BE2C (cell line): ENCODE results near the gene NAV2.
A peak's percentile ranks its signal among the peaks of the same experiment; 100 is the strongest.

Experiments
- DNase-seq: peaks from one replicate; pipeline ENCODE4 v3.0.0-alpha.2; 2020
- H3K27me3 ChIP-seq: fragments of 250-450 bp; sonication (Bioruptor Pico); 2 replicates; pipeline ENCODE4 v1.5.1; 2020; ENCODE audit warnings: mild to moderate bottlenecking
- H3K36me3 ChIP-seq: fragments of 250-450 bp; sonication (Bioruptor Pico); 2 replicates; pipeline ENCODE4 v1.5.1; 2020; ENCODE audit warnings: mild to moderate bottlenecking
- H3K4me1 ChIP-seq: fragments of 250-450 bp; sonication (Bioruptor Pico); 2 replicates; pipeline ENCODE4 v1.5.1; 2020
- H3K4me3 ChIP-seq: 2 replicates; pipeline ENCODE4 v1.5.1; 2011; ENCODE audit warnings: low read depth, low read length
- H3K9me3 ChIP-seq: fragments of 250-450 bp; sonication (Bioruptor Pico); 2 replicates; pipeline ENCODE4 v1.5.1; 2020
- TF ChIP-seq, protein P1 (sequence below): IDR thresholded peaks from 2 replicates; pipeline ENCODE4 v1.5.1; 2012; ENCODE audit warnings: mild to moderate bottlenecking, low read depth, low read length

NAV2 gene

DNA sequence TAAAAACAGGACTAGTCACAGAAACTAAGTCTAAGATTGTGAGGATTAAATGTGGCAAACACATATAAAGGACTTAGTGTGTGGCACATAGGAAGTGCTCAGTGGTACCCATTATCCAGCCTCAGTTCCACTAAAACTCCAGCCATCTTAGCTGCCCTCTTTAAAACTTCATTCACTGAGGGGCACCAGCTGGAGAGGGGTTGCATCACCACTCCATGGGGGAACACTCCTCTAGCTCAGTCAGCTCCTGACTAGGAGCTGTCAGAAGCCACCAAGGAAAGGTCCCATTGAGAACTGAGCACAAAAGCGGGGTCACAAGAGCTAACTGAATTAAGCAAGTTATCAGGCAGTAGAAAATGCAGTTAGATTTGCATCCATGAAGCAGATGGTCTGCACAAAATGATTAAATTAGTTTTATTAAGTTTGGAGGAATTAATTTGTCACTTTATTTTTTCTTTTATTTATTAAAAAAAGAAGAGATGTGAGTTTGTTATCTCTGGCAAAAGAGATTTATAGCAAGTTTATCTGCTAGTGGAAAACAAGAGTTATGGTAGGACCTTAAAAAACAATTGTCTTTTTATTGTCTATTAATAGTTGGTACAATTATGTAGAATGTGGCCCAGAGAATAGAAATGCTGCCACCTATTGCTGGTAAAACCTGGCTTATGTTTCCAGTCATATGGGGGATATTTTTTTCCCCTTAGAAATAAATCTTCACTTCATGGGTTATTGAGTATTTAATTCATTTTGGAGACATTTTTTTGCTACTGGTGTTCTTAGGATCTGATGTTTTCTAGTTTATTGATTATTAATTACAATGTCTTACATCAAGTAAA lies 95.7 kb downstream of the NAV2 start:
- Histone ChIP-seq H3K4me1 (peaks cover 5% of the 10 kb centered on the region; the same call in 1 of the 2 replicates), H3K9me3 (no peaks in the 10 kb centered on the region), H3K4me3 (no peak overlapping the region), H3K36me3 (no peaks in the 10 kb centered on the region), H3K27me3 (0 out of 2 replicates have a peak, but pooled peaks cover 2% of the 10 kb centered on the region)
- DNase-seq = peak; percentile 40
- TF ChIP-seq, protein P1, sequence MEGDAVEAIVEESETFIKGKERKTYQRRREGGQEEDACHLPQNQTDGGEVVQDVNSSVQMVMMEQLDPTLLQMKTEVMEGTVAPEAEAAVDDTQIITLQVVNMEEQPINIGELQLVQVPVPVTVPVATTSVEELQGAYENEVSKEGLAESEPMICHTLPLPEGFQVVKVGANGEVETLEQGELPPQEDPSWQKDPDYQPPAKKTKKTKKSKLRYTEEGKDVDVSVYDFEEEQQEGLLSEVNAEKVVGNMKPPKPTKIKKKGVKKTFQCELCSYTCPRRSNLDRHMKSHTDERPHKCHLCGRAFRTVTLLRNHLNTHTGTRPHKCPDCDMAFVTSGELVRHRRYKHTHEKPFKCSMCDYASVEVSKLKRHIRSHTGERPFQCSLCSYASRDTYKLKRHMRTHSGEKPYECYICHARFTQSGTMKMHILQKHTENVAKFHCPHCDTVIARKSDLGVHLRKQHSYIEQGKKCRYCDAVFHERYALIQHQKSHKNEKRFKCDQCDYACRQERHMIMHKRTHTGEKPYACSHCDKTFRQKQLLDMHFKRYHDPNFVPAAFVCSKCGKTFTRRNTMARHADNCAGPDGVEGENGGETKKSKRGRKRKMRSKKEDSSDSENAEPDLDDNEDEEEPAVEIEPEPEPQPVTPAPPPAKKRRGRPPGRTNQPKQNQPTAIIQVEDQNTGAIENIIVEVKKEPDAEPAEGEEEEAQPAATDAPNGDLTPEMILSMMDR = no peak

GRCh38 chr11:19810852-19811251 lies 98.2 kb downstream of the NAV2 start:
- TF ChIP-seq, protein P1 = no peak
- H3K4me1 ChIP-seq = peaks cover 5% of the 10 kb centered on the region; the same call in 1 of the 2 replicates
- no peaks in the 10 kb centered on the region for H3K27me3 ChIP-seq
- H3K36me3 ChIP-seq = no peaks in the 10 kb centered on the region
- DNase-seq = no peak
- H3K4me3 ChIP-seq = no peak overlapping the region
- H3K9me3 ChIP-seq = no peaks in the 10 kb centered on the region

DNA sequence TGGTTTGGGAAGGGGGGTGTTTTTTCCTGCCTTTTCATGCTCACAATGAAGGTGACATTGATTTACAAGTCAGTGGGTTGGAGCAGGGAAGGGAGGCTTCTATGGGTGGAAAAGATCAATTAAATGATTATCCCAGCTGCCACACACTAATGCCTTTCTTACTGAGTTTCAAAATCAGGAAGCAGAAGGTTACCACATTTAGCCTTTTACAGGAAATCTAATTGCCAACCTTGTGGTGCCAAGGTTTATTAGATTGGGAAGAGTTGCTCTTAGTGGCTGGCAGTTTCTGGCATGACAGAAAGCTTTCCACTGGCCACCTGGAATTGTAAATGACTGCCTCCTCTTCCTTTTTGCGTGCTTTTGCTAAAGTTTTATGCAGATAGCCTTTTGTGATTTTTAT lies 98.7 kb downstream of the NAV2 start:
- H3K27me3 ChIP-seq = no peaks in the 10 kb centered on the region
- no peaks in the 10 kb centered on the region for H3K36me3 ChIP-seq
- H3K4me1 ChIP-seq = peaks cover 5% of the 10 kb centered on the region; the same call in 1 of the 2 replicates
- H3K4me3 ChIP-seq = no peak overlapping the region
- H3K9me3 ChIP-seq = no peaks in the 10 kb centered on the region
- DNase-seq = no peak
- TF ChIP-seq, protein P1 = no peak

GRCh38 chr11:19812096-19812495 lies 99.5 kb downstream of the NAV2 start:
- no peak for DNase-seq
- Histone ChIP-seq H3K4me3 (no peak overlapping the region), H3K27me3 (no peaks in the 10 kb centered on the region), H3K9me3 (no peaks in the 10 kb centered on the region), H3K36me3 (no peaks in the 10 kb centered on the region), H3K4me1 (peaks cover 5% of the 10 kb centered on the region; the same call in 1 of the 2 replicates)
- TF ChIP-seq, protein P1 = no peak

- Histone ChIP-seq H3K36me3 (no peaks in the 10 kb centered on the region), H3K27me3 (no peaks in the 10 kb centered on the region), H3K9me3 (no peaks in the 10 kb centered on the region), H3K4me1 (peaks cover 4% of the 10 kb centered on the region; the same call in 1 of the 2 replicates), H3K4me3 (no peak overlapping the region)
- TF ChIP-seq, protein P1 = no peak
- DNase-seq = no peak
Observed at GRCh38 chr11:19812710-19813109, 100.1 kb downstream of the NAV2 start.

GRCh38 chr11:19813158-19813879 lies 100.7 kb downstream of the NAV2 start:
- Histone ChIP-seq H3K9me3 (no peaks in the 10 kb centered on the region), H3K4me1 (no peaks in the 10 kb centered on the region), H3K27me3 (no peaks in the 10 kb centered on the region), H3K36me3 (no peaks in the 10 kb centered on the region), H3K4me3 (no peak overlapping the region)
- TF ChIP-seq, protein P1 = no peak
- no peak for DNase-seq
